Measurements from ENCODE around the gene PRR15. TPM values are rescaled to one million over a fixed set of nuclear protein-coding genes. Genes with fewer than 3 reads are reported as not detected.
A peak's percentile ranks its signal among the peaks of the same experiment; 100 is the strongest.

PRR15 gene
- total and polyA plus RNA-seq, 2 experiments from 2014 or later, result 4.3 to 4.9 TPM

DNA sequence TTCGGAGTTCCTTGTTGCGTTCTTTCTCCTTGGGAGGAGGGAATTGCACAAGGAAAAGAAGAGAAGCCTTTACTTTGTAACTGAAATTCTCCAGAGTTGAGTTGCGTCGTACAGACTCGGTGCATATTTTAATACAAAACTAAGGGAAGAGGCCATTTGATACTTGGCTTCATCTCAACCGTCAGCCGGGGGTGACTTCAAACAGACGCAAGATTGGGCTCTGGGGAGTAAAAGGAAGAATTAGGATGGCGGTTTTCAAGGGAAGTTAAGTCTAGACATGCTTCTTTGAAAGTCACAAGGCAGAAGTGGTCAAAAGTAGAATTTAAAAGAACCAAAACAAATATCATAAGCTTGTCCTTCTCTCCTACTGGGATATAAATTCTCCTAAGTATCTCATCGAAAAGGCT lies 1.6 kb downstream of the PRR15 start:
- Histone ChIP-seq H3K36me3 (no peaks in the 10 kb centered on the region), H3K4me1 (ENCODE audit: low read depth) (no peaks in the 10 kb centered on the region), H3K9me3 (ENCODE audit: low read depth) (no peaks in the 10 kb centered on the region), H3K27ac (no peak overlapping the region), H3K27me3 (peaks cover 75% of the 10 kb centered on the region), H3K4me3 (peak overlapping the region; percentile 54)
- TF ChIP-seq, protein P1, sequence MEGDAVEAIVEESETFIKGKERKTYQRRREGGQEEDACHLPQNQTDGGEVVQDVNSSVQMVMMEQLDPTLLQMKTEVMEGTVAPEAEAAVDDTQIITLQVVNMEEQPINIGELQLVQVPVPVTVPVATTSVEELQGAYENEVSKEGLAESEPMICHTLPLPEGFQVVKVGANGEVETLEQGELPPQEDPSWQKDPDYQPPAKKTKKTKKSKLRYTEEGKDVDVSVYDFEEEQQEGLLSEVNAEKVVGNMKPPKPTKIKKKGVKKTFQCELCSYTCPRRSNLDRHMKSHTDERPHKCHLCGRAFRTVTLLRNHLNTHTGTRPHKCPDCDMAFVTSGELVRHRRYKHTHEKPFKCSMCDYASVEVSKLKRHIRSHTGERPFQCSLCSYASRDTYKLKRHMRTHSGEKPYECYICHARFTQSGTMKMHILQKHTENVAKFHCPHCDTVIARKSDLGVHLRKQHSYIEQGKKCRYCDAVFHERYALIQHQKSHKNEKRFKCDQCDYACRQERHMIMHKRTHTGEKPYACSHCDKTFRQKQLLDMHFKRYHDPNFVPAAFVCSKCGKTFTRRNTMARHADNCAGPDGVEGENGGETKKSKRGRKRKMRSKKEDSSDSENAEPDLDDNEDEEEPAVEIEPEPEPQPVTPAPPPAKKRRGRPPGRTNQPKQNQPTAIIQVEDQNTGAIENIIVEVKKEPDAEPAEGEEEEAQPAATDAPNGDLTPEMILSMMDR (IDR thresholded peaks at IDR 0.05; ENCODE audit: low read depth, low read length), result no peak
- DNase-seq (ENCODE audit: low read depth in 1 of 2, low spot score in 1 of 2), result no peak

DNA sequence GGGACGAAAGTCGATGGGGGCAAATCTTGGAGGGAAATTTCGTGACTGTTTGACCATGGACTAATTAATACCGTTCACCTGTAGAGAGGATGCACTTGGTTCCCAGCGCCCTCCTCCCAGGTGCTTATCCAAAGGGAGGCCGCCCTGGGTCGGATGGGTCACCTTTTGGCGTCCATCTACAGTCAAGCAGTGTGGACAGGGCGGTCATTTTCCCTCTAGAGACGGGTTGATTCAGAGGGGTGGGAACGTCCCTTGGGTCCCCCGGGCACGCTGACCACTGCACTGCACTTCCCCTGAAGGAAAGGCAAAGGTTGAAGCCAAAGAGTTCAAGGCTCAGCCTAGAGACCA lies 2.0 kb downstream of the PRR15 start:
- Histone ChIP-seq H3K9me3 (ENCODE audit: low read depth) (no peaks in the 10 kb centered on the region), H3K27me3 (peaks cover 75% of the 10 kb centered on the region), H3K4me1 (ENCODE audit: low read depth) (no peaks in the 10 kb centered on the region), H3K27ac (no peak overlapping the region), H3K4me3 (no peak overlapping the region), H3K36me3 (no peaks in the 10 kb centered on the region)
- DNase-seq (ENCODE audit: low read depth in 1 of 2, low spot score in 1 of 2), result no peak
- TF ChIP-seq, protein P1 (IDR thresholded peaks at IDR 0.05; ENCODE audit: low read depth, low read length), result no peak

DNA sequence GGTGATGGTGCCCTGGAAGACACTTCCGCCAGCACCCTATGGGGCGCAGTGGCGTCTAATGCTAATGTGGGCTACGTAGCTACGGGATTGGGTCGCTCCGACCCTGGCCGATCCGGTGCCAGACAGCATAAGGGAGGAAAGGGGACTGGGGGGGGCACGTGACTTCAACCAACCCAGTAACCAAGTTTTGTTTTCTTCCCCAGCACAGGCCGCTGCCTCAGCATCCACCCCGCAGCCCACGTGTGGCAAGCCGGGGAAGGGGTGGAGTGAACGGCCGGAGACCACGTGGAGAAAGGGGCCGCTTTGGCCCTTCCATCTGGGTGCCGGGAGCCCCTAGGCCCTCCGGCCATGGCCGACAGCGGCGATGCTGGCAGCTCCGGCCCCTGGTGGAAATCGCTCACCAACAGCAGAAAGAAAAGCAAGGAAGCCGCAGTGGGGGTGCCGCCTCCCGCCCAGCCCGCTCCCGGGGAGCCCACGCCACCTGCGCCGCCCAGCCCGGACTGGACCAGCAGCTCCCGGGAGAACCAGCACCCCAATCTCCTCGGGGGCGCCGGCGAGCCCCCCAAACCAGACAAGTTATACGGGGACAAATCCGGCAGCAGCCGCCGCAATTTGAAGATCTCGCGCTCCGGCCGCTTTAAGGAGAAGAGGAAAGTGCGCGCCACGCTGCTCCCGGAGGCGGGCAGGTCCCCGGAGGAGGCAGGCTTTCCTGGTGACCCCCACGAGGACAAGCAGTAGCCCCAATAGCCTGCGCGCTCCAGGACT lies 2.5 kb downstream of the PRR15 start:
- TF ChIP-seq, protein P1 (IDR thresholded peaks at IDR 0.05; ENCODE audit: low read depth, low read length), result no peak
- Histone ChIP-seq H3K9me3 (ENCODE audit: low read depth) (no peaks in the 10 kb centered on the region), H3K4me1 (ENCODE audit: low read depth) (no peaks in the 10 kb centered on the region), H3K27me3 (peaks cover 75% of the 10 kb centered on the region), H3K36me3 (no peaks in the 10 kb centered on the region), H3K4me3 (no peak overlapping the region), H3K27ac (no peak overlapping the region)
- DNase-seq (ENCODE audit: low read depth in 1 of 2, low spot score in 1 of 2), result peak in 1 of 2 donors; percentile 42

DNA sequence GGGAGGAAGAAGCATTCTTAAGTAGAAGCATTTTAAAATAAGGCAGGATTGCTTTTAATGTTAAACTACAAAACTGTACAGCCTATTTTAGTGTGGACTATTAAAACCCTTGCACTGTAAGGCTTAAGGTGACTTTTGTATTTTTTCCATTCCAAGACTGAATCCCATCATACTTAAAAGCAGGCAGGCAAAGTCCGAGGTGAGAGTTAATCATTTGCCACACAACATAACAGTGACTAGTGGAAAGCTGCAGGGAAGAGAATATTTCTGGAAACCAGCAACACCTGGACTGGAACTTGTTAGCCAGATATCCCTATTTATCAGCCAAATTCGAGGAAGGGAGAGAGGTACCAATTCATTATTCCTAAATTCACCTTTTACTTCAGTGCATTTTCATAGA lies 3.5 kb downstream of the PRR15 start:
- peaks cover 68% of the 10 kb centered on the region for H3K27me3 ChIP-seq

DNA sequence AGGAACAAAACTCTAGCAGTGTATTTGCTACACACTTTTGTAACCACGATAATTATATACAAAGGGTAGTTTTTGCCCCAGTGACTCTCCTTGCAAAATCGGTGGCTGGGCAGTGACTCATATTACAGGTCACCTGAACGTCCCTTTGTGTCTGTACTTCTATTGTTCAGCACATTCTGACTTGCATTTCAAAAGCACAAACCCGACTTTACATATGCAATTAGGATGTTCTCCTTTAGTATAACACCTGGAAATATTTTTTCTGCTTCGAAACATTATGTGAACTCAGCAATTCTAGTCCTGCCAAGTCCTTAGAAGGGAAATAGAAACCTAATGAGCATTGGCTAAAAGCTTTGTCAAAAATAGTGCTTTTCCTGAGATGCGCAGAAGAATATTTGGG lies 6.0 kb downstream of the PRR15 start:
- Histone ChIP-seq H3K4me3 (no peak overlapping the region), H3K9me3 (ENCODE audit: low read depth) (no peaks in the 10 kb centered on the region), H3K4me1 (ENCODE audit: low read depth) (peaks cover 6% of the 10 kb centered on the region), H3K27ac (no peak overlapping the region), H3K27me3 (peaks cover 51% of the 10 kb centered on the region), H3K36me3 (no peaks in the 10 kb centered on the region)
- TF ChIP-seq, protein P1 (IDR thresholded peaks at IDR 0.05; ENCODE audit: low read depth, low read length), result no peak
- no peak for DNase-seq (ENCODE audit: low read depth in 1 of 2, low spot score in 1 of 2)

More for the DNA sequence above, 3.5 kb downstream of the PRR15 start:
- no peak for DNase-seq (ENCODE audit: low read depth in 1 of 2, low spot score in 1 of 2)
- Histone ChIP-seq H3K27ac (no peak overlapping the region), H3K36me3 (no peaks in the 10 kb centered on the region), H3K4me3 (no peak overlapping the region), H3K9me3 (ENCODE audit: low read depth) (no peaks in the 10 kb centered on the region), H3K4me1 (ENCODE audit: low read depth) (no peaks in the 10 kb centered on the region)
- TF ChIP-seq, protein P1 (IDR thresholded peaks at IDR 0.05; ENCODE audit: low read depth, low read length), result no peak

Data from cardiac muscle cell (in vitro differentiated cells and primary cell).